Erythroblast (primary cell): ENCODE data around the gene MRPL27.
"Not testable (repeated sequence)": the region's sequence is repeated elsewhere in the genome, so short reads cannot be mapped to it uniquely, and the experiment has no call there.

Experiments used
- DNase-seq, 2 experiments: peaks; one replicate each; lab custom pipeline; 2025; lab: John Stamatoyannopoulos, UW
- GATA1 ChIP-seq: IDR thresholded peaks from 2 replicates; pipeline ENCODE4 v1.6.1; 2011; ENCODE audit warnings: low read depth, mild to moderate bottlenecking, control low read depth, low read length, moderate library complexity
- POLR2A ChIP-seq: IDR thresholded peaks from 2 replicates; pipeline ENCODE4 v1.6.1; 2011; ENCODE audit warnings: mild to moderate bottlenecking, low read length

MRPL27 gene

DNA sequence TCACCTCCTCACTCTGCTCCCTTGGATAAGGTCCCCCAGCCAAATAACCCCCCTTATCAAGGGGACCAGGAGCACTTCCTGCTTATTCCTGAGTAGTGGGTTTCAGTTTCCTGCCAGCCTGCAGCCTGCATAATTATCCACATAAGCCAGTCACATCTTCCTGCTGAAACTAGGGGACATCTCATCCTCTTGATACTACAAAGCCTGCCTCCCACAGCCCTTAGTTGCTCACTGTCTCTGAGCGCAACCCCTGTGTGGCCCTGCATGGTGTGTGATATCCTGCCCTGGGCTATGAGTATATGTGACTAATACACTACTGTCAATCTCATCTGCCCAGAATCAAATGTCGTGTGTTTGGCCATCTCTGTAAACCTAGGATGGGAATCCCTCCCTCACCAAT lies 35.0 kb downstream of the MRPL27 start:
- DNase-seq = no peak
- no peak for TF ChIP-seq POLR2A

GRCh38 chr17:50333291-50334057 lies 39.5 kb downstream of the MRPL27 start:
- not testable (repeated sequence) for DNase-seq

- no peak for TF ChIP-seq GATA1
- no peak for TF ChIP-seq POLR2A
- DNase-seq = no peak
These were observed 40.8 kb downstream of the MRPL27 start for GRCh38 chr17:50332196-50332595.

GRCh38 chr17:50331085-50331791 lies 41.7 kb downstream of the MRPL27 start:
- TF ChIP-seq GATA1 (no peak), POLR2A (no peak)
- no peak for DNase-seq

DNA sequence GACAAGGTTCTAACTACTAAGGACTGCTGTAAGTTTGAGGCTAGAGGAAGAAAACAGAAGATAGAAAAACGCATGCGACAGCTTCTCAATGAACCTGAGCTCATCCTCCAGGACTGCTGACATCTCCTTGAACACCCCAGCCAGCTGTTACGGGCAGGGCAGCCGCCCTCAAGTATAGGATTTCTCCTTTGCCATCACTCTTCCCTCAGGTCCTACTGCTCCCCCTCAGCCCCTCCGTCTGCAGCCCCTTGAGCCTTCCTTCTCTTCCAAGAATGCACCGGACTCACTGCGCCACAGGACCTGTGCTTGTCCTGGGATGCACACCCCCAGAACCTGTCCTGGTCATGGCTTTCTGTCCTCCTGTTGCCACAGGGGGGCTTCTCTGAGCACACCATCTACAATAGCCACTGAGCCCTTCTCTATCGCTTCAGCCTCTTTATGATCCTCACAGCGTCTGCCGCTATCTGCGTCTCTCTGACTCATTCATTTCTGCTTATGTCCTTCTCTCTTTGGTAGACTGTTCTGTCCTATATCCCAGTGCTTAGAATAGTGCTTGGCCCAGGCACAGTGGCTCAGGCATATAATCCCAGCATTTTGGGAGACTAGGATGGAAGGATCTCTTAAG lies 42.7 kb downstream of the MRPL27 start:
- no peak for TF ChIP-seq POLR2A
- no peak for TF ChIP-seq GATA1
- DNase-seq = no peak

DNA sequence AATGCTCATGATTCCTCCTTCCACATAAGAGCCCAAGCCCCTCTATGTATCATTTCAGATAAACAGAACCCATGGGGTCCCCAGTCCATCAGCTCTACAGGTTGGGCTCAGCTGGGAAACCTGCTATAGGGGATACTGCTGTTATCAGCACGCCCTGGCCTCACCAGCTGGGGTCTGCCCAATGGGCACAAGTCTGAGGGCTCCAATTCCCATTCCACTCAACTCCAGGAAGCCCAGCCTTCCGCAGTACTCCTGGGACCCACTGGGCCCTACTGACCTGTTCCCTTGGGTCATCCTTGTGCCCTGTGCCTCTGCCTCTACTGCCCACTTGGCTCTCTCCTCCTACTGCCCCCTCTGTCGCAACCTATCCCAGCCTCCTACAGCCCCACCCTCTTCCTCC lies 43.3 kb downstream of the MRPL27 start:
- TF ChIP-seq GATA1 (no peak), POLR2A (no peak)
- DNase-seq = no peak

GRCh38 chr17:50328363-50329325 lies 44.3 kb downstream of the MRPL27 start:
- TF ChIP-seq POLR2A (no peak), GATA1 (no peak)
- DNase-seq = no peak

GRCh38 chr17:50326831-50327364 lies 46.1 kb downstream of the MRPL27 start:
- DNase-seq = no peak
- TF ChIP-seq POLR2A (no peak), GATA1 (no peak)

DNA sequence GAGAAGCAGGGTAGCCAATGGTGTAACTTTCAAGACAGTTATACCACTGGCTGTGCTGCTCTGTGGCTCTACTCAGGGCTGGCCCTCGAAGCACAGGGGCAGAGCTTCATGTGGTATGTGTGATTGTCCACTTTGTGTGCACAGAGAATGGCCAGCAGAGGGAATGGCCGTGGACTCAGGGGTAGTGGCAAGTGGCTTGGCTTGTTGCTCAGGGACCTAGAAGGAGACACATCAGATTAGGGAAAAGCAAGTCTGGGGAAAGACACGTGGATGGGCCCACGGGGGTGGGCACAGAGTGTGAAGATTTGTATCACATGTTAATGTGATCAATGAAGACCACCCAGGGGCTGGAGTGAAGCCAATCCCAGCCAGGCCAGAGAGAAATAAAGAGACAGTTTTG lies 47.1 kb downstream of the MRPL27 start:
- DNase-seq = no peak
- no peak for TF ChIP-seq GATA1

DNA sequence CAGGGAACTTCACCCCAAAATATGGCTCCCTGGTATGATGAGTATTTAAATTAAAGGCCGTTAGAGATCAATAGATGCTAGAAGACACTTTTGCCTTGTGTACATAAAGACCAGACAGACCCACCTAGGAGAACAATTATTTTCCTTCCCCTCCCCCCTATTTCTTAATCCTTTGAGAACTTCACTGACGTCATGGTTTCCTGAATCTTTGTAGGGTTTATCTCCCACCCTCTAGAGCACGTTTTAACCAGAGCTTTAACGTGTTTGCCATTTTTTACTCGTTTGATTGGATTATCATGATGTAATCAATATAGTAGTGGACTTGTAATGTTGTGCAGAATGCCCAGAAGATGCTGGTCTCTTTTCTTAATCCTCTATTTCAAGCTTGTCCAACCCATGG lies 49.9 kb downstream of the MRPL27 start:
- no peak for DNase-seq
- TF ChIP-seq POLR2A = no peak
- no peak for TF ChIP-seq GATA1

DNA sequence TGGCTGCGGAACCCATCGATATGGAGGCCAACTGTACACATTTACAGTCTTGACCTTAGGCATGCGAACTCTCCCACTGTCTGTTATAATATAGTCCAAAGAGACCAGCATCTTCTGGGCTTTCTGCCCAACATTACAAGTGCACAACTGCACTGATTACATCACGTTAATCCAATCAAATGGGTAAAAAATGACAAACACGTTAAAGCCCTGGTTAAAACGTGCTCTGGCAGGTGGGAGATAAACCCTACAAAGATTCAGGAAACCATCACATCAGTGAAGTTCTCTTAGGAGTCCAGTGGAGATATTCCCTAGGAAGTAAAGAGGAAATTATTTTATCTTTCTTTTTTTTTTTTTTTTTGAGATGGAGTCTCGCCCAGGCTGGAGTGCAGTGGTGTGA lies 50.7 kb downstream of the MRPL27 start:
- no peak for DNase-seq
- no peak for TF ChIP-seq GATA1
- no peak for TF ChIP-seq POLR2A

DNA sequence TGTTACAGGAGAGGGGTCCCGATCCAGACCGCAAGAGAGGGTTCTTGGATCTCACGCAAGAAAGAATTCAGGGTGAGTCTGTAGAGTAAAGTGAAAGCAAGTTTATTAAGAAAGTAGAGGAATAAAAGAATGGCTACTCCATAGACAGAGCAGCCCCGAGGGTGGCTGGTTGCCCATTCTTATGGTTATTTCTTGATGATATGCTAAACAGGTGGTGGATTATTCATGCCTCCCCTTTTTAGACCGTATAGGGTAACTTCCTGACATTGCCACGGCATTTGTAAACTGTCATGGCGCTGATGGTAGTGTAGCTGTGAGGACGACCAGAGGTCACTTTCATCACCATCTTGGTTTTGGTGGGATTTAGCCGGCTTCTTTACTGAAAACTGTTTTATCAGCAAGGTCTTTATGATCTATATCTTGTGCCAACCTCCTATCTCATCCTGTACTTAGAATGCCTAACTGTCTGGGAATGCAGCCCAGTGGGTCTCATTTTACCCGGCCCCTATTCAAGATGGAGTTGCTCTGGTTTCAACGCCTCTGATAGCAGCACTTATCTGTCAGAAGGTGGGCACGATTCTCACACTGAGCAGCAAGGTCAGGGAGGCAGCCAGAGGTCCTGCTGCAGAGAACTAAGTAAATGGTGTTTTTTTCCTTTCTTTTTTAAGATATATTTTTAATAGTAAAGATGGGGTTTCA lies 53.5 kb downstream of the MRPL27 start:
- no peak for DNase-seq
- TF ChIP-seq GATA1 = no peak
- no peak for TF ChIP-seq POLR2A
